Stimulated activated CD8-positive, alpha-beta memory T cell treated with anti-CD3 and anti-CD28 coated beads, Interleukin-2, amount 100 ng/mL, for 48 hours (primary cell): ENCODE measurements around the gene RPUSD2.

Experiments
- DNase-seq, 2 donors: peaks; one replicate each; pipeline ENCODE4 v3.0.0-alpha.2; 2020; ENCODE audit warnings: low read depth in 2 of 2

RPUSD2 gene

GRCh38 chr15:40623361-40623760, 54.3 kb downstream of the RPUSD2 start:
- no peak for DNase-seq
